PC-3 (cell line): ENCODE data around the gene CEACAM6.

Experiments
- CTCF ChIP-seq: fragments of 300-600 bp; sonication (generic); conservative IDR thresholded peaks from 2 replicates; pipeline ENCODE4 v1.5.1; 2017; ENCODE audit warnings: antibody characterized with exemption, low read depth, mild to moderate bottlenecking, low read length
- EZH2 ChIP-seq: fragments of 300-600 bp; sonication (generic); IDR thresholded peaks from one replicate; pipeline ENCODE4 v1.6.1; 2017; ENCODE audit warnings: antibody characterized with exemption, mild to moderate bottlenecking, low read length; ENCODE audit not compliant: unreplicated experiment
- EZH2phosphoT487 ChIP-seq: fragments of 300-600 bp; sonication (generic); IDR thresholded peaks from 2 replicates; pipeline ENCODE4 v1.6.1; 2018; ENCODE audit warnings: mild to moderate bottlenecking, antibody characterized with exemption, low read length, borderline replicate concordance

GRCh38 chr19:41810301-41810700 is 55.0 kb downstream of the CEACAM6 start:
- TF ChIP-seq CTCF = no peak
- no peak for TF ChIP-seq EZH2
- no peak for TF ChIP-seq EZH2phosphoT487
